Thyroid gland (tissue), 4 donors: ENCODE results near the gene GLI1.

Source experiments
- POLR2A ChIP-seq, 2 donors: fragments of 450-650 bp; IDR thresholded peaks; one replicate each; pipeline ENCODE4 v1.6.1; 2017; ENCODE audit warnings: antibody characterized with exemption in 2 of 2, mild to moderate bottlenecking in 2 of 2, moderate library complexity in 1 of 2
- TF ChIP-seq, protein P1 (sequence below), 6 experiments: fragments of 200-600 bp in 3 of 6; fragments of 450-650 bp in 3 of 6; sonication (generic) in 3 of 6; IDR thresholded peaks; one replicate each; pipeline ENCODE4 v1.5.1; 2016 to 2019; ENCODE audit warnings: antibody characterized with exemption in 6 of 6, mild to moderate bottlenecking in 2 of 6, inconsistent platforms in 1 of 6, moderate library complexity in 1 of 6

- TF ChIP-seq, protein P1, sequence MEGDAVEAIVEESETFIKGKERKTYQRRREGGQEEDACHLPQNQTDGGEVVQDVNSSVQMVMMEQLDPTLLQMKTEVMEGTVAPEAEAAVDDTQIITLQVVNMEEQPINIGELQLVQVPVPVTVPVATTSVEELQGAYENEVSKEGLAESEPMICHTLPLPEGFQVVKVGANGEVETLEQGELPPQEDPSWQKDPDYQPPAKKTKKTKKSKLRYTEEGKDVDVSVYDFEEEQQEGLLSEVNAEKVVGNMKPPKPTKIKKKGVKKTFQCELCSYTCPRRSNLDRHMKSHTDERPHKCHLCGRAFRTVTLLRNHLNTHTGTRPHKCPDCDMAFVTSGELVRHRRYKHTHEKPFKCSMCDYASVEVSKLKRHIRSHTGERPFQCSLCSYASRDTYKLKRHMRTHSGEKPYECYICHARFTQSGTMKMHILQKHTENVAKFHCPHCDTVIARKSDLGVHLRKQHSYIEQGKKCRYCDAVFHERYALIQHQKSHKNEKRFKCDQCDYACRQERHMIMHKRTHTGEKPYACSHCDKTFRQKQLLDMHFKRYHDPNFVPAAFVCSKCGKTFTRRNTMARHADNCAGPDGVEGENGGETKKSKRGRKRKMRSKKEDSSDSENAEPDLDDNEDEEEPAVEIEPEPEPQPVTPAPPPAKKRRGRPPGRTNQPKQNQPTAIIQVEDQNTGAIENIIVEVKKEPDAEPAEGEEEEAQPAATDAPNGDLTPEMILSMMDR (IDR thresholded peaks at IDR 0.05), result no peak
- no peak for TF ChIP-seq POLR2A (IDR thresholded peaks at IDR 0.05)
Observed at GRCh38 chr12:57458665-57459054, 925 bp upstream of the GLI1 start.
